AG04449 (cell line): ENCODE measurements around the gene NHS.

Experiments used
- CTCF ChIA-PET: fragments of 350-600 bp; formaldehyde crosslinking; extraction: SDS; loops from one replicate; lab custom pipeline; 2021; ENCODE audit warnings: antibody characterized with exemption; lab: Yijun Ruan, JAX
- POLR2A ChIA-PET: fragments of 400-600, 350-600 bp; formaldehyde crosslinking; extraction: SDS; loops from one replicate; lab custom pipeline; 2020; ENCODE audit warnings: antibody characterized with exemption, inconsistent platforms; lab: Yijun Ruan, JAX
- DNase-seq: peaks from one replicate; pipeline ENCODE4 v3.0.0-alpha.2; 2010; ENCODE audit warnings: low read depth, low spot score
- H3K4me3 ChIP-seq: 2 replicates; pipeline ENCODE4 v1.5.1; 2011; ENCODE audit warnings: low read depth, mild to moderate bottlenecking, control low read depth, low read length
- CTCF ChIP-seq: IDR thresholded peaks from one replicate; pipeline ENCODE4 v1.5.1; 2011; ENCODE audit warnings: mild to moderate bottlenecking, moderate library complexity, low read length, control low read depth, inconsistent platforms; ENCODE audit not compliant: insufficient read depth; ENCODE audit errors: missing control alignments

The NHS gene

GRCh38 chrX:17767734-17768133 lies 392.7 kb downstream of the NHS start:
- ChIA-PET POLR2A (no interaction called here), CTCF (no interaction called here)
- DNase-seq, result no peak
- no peak for TF ChIP-seq CTCF
- H3K4me3 ChIP-seq, result no peak overlapping the region

- ChIA-PET CTCF (no interaction called here), POLR2A (no interaction called here)
- no peak for DNase-seq
- no peak overlapping the region for H3K4me3 ChIP-seq
- no peak for TF ChIP-seq CTCF
Measured at GRCh38 chrX:17768997-17769396, 394.0 kb downstream of the NHS start.

- DNase-seq, result no peak
- no peak overlapping the region for H3K4me3 ChIP-seq
- TF ChIP-seq CTCF, result no peak
- CTCF ChIA-PET, result no interaction called here
- POLR2A ChIA-PET, result no interaction called here
Measured at GRCh38 chrX:17769701-17770269, 394.8 kb downstream of the NHS start.

GRCh38 chrX:17773221-17773876 lies 398.3 kb downstream of the NHS start:
- DNase-seq, result no peak
- TF ChIP-seq CTCF, result no peak
- H3K4me3 ChIP-seq, result no peak overlapping the region
- ChIA-PET CTCF (no interaction called here), POLR2A (no interaction called here)

GRCh38 chrX:17774053-17774452 lies 399.1 kb downstream of the NHS start:
- ChIA-PET CTCF (no interaction called here), POLR2A (no interaction called here)

GRCh38 chrX:17778997-17779396 lies 404.0 kb downstream of the NHS start:
- no peak overlapping the region for H3K4me3 ChIP-seq
- no peak for TF ChIP-seq CTCF
- POLR2A ChIA-PET, result no interaction called here
- CTCF ChIA-PET, result no interaction called here
- no peak for DNase-seq

More at GRCh38 chrX:17774053-17774452, 399.1 kb downstream of the NHS start:
- no peak overlapping the region for H3K4me3 ChIP-seq
- no peak for TF ChIP-seq CTCF
- DNase-seq, result no peak
